Erythroblast (primary cell): ENCODE results near the gene C2CD4A.

Experiments
- GATA1 ChIP-seq: IDR thresholded peaks from 2 replicates; pipeline ENCODE4 v1.6.1; 2011; ENCODE audit warnings: low read depth, mild to moderate bottlenecking, control low read depth, low read length, moderate library complexity
- POLR2A ChIP-seq: IDR thresholded peaks from 2 replicates; pipeline ENCODE4 v1.6.1; 2011; ENCODE audit warnings: mild to moderate bottlenecking, low read length

- TF ChIP-seq POLR2A (no peak), GATA1 (no peak)
These were observed 5.9 kb upstream of the C2CD4A start for GRCh38 chr15:62060896-62061280.
